SIG-M5 (cell line): Measurements from ENCODE around the gene STAG1.

ENCODE experiments used
- DNase-seq: peaks from one replicate; lab custom pipeline; 2025; lab: John Stamatoyannopoulos, UW

The STAG1 gene

DNA sequence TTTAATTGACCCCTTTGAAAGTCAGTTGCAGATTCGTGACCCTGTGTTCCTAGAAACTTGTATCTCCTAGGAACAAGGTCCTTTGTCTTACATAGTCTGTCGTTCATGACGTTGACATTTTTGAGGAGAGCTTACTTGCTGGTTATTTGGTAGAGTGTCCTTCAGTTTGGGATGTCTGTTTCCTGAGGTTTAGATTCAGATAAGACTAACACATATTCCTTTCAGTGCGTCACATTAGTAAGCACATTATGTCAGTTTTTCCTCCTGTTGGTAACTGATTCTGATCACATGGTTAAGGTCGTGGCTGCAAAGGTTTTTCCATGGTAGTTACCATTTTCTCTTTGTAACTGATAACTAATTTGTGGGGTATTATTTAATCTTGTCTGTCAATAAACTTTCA is 421.3 kb downstream of the STAG1 start:
- DNase-seq = no peak

GRCh38 chr3:136329593-136329992 is 422.6 kb downstream of the STAG1 start:
- DNase-seq = no peak

- no peak for DNase-seq
Observed at GRCh38 chr3:136327671-136328070, 424.5 kb downstream of the STAG1 start.

- DNase-seq = no peak
Observed at GRCh38 chr3:136326316-136326715, 425.9 kb downstream of the STAG1 start.

- no peak for DNase-seq
Observed at GRCh38 chr3:136311968-136312367, 440.2 kb downstream of the STAG1 start.

- no peak for DNase-seq
Observed at GRCh38 chr3:136311261-136311660, 440.9 kb downstream of the STAG1 start.

DNA sequence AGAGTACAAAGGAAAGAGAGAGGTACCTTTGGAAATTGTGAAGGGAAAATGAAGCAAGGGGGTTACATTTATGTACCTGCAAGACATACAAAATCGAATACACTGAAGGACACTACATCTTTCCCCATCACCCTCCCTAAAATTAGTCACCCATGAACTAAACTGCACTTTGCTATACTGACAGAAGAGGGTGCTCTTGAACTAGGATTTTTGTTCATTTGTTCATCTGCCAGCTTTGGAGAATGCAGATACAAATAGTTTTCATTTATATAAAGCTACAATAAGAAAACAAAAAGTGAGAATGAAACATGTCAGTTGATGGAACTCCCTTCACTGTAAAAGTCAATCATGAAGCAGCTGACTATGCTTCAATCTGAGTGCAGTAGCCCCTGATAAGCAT is 446.3 kb downstream of the STAG1 start:
- no peak for DNase-seq

- no peak for DNase-seq
Observed at GRCh38 chr3:136300444-136300843, 451.7 kb downstream of the STAG1 start.

GRCh38 chr3:136297826-136298225 is 454.4 kb downstream of the STAG1 start:
- DNase-seq = no peak

DNA sequence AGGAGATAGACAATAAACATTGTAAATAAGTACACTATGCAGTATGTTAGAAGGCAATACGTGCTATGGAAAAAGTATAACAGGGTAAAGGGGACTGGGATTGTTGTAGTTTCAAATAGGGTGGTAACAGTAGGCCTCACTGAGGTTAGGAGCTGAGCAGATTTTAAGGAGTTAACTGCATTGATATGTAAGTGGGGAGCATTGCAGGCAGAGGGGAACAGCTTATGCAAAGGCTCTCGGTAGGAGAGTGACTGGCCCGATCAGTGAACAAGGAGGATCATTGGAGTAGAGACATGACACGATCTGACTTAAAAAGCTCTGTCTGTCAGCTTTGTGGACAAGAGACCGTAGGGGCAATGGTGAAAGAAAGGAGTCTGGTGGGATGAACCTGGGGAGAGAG is 455.2 kb downstream of the STAG1 start:
- no peak for DNase-seq

- DNase-seq = no peak
Observed at GRCh38 chr3:136294176-136294575, 458.0 kb downstream of the STAG1 start.

DNA sequence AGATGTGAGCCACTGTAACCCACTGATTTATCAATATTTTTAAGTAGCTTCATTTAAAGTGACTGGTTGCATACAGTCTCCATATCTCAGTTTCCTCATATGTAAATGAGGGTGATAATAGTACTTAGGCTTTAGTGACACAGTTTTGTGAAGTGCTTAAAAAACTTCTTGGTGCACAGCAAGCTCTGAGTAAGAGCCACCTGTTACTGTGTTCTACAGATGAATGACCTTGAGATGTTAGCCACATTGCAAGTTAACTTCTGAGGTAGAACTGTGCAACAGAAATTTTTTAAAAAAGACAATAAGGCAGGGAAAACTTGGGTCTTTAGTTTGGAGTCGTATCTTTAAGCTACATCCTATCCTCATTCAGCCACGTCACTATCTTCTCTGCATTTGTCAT is 458.9 kb downstream of the STAG1 start:
- DNase-seq = no peak

- DNase-seq = no peak
Observed at GRCh38 chr3:136292500-136292899, 459.7 kb downstream of the STAG1 start.

GRCh38 chr3:136291302-136291701 is 460.9 kb downstream of the STAG1 start:
- no peak for DNase-seq
